Fibroblast of gingiva (primary cell): ENCODE results near the gene CEP162.
"Not testable (repeated sequence)": the region's sequence is repeated elsewhere in the genome, so short reads cannot be mapped to it uniquely, and the experiment has no call there.

ENCODE experiments used
- DNase-seq: peaks from one replicate; pipeline ENCODE4 v3.0.0-alpha.2; 2011; ENCODE audit warnings: low read depth

The CEP162 gene

GRCh38 chr6:84139311-84139710 is 88.1 kb downstream of the CEP162 start:
- no peak for DNase-seq

GRCh38 chr6:84137989-84138575 is 89.4 kb downstream of the CEP162 start:
- DNase-seq = no peak

GRCh38 chr6:84137051-84137375 is 90.4 kb downstream of the CEP162 start:
- DNase-seq = no peak

- DNase-seq = no peak
These were observed 90.9 kb downstream of the CEP162 start for GRCh38 chr6:84136364-84137050.

- DNase-seq = no peak
These were observed 92.2 kb downstream of the CEP162 start for GRCh38 chr6:84135291-84135690.

- not testable (repeated sequence) for DNase-seq
These were observed 94.1 kb downstream of the CEP162 start for GRCh38 chr6:84133385-84133784.

- DNase-seq = not testable (repeated sequence)
These were observed 97.9 kb downstream of the CEP162 start for GRCh38 chr6:84129588-84129987.

- no peak for DNase-seq
These were observed 104.3 kb downstream of the CEP162 start for GRCh38 chr6:84123186-84123585.

- DNase-seq = no peak
These were observed 108.2 kb downstream of the CEP162 start for GRCh38 chr6:84119277-84119676.

- DNase-seq = no peak
These were observed 109.3 kb downstream of the CEP162 start for GRCh38 chr6:84118191-84118590.

- not testable (repeated sequence) for DNase-seq
These were observed 112.4 kb downstream of the CEP162 start for GRCh38 chr6:84114933-84115594.

- DNase-seq = not testable (repeated sequence)
These were observed 116.1 kb downstream of the CEP162 start for GRCh38 chr6:84111351-84111750.

- no peak for DNase-seq
These were observed 119.9 kb downstream of the CEP162 start for GRCh38 chr6:84107495-84107894.

GRCh38 chr6:84105215-84105924 is 122.1 kb downstream of the CEP162 start:
- DNase-seq = not testable (repeated sequence)

GRCh38 chr6:84103029-84103428 is 124.4 kb downstream of the CEP162 start:
- DNase-seq = peak; percentile 67

- no peak for DNase-seq
These were observed 132.3 kb downstream of the CEP162 start for GRCh38 chr6:84095156-84095555.

GRCh38 chr6:84093441-84094435 is 133.7 kb downstream of the CEP162 start:
- peak; percentile 26 for DNase-seq

- no peak for DNase-seq
These were observed 137.9 kb downstream of the CEP162 start for GRCh38 chr6:84089552-84089951.

- DNase-seq = no peak
These were observed 138.4 kb downstream of the CEP162 start for GRCh38 chr6:84089081-84089480.

- no peak for DNase-seq
These were observed 140.7 kb downstream of the CEP162 start for GRCh38 chr6:84086545-84087429.

GRCh38 chr6:84086056-84086455 is 141.4 kb downstream of the CEP162 start:
- DNase-seq = no peak
